OCI-LY3 (cell line): ENCODE results near the gene MRPL42.

Source experiments
- EZH2phosphoT487 ChIP-seq: fragments of 200-600 bp; shearing (Covaris generic); IDR thresholded peaks from 2 replicates; pipeline ENCODE4 v1.6.1; 2018; ENCODE audit warnings: antibody characterized with exemption, mixed run types, low read depth
- TF ChIP-seq, protein P1 (sequence below): fragments of 200-600, 300-600 bp; sonication (generic); IDR thresholded peaks from 2 replicates; pipeline ENCODE4 v1.5.1; 2014; ENCODE audit warnings: antibody characterized with exemption, low read length, low read depth

GRCh38 chr12:93533310-93533709 is 66.0 kb downstream of the MRPL42 start:
- TF ChIP-seq, protein P1, sequence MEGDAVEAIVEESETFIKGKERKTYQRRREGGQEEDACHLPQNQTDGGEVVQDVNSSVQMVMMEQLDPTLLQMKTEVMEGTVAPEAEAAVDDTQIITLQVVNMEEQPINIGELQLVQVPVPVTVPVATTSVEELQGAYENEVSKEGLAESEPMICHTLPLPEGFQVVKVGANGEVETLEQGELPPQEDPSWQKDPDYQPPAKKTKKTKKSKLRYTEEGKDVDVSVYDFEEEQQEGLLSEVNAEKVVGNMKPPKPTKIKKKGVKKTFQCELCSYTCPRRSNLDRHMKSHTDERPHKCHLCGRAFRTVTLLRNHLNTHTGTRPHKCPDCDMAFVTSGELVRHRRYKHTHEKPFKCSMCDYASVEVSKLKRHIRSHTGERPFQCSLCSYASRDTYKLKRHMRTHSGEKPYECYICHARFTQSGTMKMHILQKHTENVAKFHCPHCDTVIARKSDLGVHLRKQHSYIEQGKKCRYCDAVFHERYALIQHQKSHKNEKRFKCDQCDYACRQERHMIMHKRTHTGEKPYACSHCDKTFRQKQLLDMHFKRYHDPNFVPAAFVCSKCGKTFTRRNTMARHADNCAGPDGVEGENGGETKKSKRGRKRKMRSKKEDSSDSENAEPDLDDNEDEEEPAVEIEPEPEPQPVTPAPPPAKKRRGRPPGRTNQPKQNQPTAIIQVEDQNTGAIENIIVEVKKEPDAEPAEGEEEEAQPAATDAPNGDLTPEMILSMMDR = no peak
- no peak for TF ChIP-seq EZH2phosphoT487
